ENCODE results near the gene ANKS3.
"Not testable (repeated sequence)": the region's sequence is repeated elsewhere in the genome, so short reads cannot be mapped to it uniquely, and the experiment has no call there.

ANKS3 gene

DNA sequence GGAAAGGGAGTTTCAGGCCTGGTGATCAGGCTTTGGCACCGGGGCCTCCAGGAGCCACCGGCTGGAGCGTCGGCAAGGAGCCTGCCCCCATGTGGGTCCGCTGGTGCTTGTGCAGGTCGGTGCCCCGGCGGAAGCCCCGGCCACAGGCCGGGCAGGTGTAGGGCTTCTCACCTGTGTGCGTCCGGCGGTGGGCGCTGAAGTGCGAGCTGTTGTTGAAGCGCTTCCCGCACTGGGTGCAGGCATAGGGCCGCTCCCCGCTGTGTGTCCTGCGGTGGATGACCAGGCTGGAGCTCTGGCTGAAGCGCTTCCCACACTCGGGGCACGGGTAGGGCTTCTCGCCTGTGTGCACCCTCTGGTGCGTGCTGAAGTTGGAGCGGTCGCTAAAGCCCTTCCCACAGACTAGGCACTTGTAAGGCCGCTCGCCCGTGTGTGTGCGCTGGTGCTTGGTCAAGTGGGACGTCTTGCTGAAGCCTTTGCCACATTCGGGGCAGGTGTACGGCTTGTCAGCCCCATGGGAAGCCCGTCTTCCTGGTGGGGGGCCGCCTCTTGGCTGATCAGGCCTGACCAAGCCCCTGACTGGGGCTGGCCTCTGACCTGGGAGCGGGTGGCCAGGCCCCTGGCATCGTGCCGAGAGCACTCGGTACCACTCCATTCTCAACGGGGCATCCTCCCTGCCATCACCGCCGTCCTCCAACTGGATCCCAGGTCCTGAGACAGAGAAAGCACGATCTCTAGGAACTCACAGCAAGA, 18.5 kb upstream of the ANKS3 start:
- no peak for DNase-seq

DNA sequence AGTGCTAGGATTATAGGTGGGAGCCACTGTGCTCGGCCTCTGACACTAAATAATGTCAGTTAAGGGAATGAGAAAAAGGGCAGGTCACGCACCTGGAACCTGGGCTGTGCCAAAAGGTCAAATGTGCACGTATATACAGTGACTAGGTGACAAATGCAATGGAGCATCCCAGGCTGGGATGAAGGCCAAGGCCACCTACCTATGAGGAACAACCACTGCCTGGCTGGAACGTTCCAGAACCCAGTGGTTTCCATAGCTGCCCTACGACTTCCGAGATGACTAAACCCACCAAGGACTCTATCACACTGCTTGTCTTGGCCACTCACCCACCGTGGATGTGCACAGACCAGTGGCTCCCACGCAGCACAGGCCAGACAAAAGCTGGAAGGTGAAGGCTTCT, 16.8 kb upstream of the ANKS3 start:
- DNase-seq, result no peak

DNA sequence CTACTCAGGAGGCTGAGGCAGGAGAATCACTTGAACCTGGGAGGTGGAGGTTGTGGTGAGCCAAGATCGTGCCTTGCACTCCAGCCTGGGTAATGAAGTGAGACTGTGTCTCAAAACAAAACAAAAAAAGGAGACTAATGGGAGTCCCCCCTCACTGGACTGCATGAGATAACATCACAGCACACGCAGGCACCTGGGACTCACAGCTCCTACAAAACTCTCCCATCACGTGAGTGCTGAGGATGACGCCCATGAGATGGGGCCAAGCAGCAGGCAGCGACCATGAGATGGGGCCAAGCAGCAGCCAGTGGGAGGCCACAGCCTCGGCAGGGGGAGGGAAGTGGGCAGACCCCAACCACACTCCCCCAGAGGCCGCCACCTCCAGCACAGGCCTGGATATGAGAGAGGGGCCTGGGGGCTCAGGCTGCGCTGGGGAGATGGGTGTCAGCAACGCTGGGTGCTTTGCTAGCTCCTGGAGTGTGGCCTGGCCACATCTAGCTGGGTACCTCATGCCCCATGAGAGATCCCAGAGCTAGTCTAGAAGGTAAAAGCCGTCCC, 15.7 kb upstream of the ANKS3 start:
- DNase-seq, result no peak

DNA sequence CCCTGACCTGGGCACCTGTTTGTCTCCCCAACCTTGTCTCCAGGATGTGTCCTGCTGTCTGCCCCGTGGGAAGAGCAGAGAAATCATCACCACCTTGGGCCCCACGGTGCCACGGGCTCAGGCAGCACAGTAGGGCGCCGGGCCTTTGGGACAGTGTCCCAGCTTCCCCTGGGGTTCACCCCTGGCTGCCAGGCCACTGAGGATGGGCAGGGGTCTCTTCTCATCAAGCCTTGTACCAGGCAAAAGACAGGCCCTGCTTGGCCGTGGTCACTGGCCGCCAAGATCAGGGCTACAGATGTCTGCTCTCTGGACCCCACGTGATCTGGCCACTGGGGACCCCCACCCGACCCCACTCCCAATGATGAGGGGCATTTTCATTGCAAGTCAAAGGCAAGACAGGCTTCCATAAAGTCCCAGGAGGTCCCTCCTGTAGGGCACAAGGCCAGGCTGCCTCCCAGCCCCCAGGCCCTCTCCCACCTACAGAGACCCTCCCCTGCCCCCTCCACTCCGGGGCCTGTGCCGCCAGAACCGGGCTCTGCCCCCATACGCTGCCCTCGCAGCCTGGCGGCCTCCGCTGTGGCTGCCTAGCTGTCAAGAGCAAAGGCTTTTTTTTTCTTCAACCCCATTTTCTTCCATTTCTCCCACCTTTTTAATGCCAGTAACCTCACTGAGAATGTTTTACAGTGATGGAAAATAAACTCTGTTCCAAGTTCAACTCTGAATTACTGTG, 14.8 kb upstream of the ANKS3 start:
- DNase-seq, result no peak

DNA sequence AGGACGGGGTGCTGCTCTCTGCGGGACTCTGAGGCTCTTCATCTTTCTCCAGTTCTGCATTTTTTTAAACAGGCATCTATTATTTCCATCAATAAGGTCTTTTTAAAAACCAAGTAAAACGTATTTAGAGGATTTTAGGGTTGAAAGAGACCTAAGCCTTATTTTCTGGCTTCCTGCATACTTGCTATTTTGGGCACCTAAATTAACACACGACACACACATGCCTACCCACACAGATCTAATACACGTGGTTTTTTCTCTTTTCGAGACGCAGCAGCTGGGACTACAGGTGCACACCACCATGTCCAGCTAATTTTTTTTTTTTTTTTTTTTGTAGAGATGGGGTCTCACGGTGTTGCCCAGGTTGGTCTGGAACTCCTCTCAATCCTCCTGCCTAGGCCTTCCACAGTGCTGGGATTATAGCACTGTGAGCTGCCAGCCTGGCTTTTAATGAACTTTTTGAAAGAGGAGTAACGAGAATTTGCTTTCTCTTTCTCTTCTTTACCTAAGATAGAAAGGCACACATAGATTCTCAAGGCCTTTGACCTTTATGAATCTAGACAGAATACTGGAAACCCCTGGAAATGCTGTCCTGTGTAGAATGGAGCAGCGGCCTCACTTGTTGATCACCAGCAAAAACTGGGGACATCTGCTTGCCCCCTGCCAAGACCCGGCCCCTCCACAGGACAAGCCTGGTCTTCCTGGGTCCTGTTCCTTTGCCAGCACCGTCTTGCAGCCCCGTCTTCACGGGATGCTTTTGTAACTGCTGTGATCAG, 14.0 kb upstream of the ANKS3 start:
- no peak for DNase-seq

DNA sequence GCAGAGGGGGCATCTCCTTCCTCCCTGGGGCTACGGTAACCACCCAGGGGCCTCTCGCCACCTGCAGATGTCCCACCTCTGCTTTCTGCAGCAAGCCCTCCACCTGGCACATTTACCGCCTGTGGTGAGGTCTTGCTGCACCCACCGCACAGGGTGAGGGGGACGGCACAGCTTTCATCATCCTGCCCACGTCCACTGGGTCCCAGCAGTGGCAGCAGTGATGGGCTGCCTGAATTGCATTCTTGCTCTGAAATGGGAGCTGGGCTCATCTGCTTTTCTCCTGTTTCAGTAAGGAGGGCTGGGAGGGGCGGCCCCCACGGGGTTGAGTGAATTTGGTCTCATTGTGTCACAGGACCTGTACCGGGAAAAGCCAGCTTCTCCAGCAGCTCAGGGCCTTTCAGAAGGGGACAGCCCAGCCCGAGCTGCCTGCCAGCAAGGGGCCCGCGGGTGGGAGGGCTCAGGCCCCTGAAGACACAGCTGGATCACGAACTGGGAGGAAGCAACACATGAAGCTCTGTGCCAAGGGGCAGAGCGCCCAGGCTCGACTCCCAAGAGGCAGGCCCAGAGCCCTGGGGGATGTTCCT, 13.0 kb upstream of the ANKS3 start:
- DNase-seq, result no peak

DNA sequence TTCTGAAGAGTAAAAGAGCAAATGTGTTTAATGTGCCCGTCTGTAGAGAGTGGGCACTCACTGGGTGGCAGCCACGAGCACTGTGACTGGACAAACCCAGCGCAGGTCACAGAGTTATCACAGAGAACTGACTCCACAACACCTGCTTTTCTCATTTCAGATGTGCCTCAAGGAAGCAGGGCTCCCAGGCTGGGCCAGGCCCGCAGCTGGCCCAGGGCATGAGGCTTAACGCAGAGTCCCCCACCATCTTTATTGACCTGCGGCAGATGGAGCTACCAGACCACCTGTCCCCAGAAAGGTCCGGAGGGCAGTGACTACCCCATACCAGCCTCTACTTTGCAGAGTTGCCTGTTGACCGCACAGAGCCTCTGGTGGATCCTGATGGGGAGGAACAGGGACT, 12.1 kb upstream of the ANKS3 start:
- DNase-seq, result no peak

DNA sequence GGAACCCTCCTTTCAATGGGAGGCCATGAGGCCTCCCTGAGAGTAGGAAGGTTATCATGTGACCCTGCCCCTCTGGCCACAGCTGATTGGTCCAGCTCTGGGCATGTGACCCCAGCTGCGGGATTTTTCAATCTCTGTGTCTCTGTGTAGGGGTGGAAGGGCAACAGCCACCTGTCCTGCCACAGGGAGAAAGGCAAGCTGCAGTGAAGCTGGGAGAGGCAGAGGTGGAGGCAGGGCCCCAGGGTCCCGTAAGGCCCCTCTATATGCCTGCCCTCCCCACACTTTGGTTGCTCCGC, 11.2 kb upstream of the ANKS3 start:
- DNase-seq, result no peak

DNA sequence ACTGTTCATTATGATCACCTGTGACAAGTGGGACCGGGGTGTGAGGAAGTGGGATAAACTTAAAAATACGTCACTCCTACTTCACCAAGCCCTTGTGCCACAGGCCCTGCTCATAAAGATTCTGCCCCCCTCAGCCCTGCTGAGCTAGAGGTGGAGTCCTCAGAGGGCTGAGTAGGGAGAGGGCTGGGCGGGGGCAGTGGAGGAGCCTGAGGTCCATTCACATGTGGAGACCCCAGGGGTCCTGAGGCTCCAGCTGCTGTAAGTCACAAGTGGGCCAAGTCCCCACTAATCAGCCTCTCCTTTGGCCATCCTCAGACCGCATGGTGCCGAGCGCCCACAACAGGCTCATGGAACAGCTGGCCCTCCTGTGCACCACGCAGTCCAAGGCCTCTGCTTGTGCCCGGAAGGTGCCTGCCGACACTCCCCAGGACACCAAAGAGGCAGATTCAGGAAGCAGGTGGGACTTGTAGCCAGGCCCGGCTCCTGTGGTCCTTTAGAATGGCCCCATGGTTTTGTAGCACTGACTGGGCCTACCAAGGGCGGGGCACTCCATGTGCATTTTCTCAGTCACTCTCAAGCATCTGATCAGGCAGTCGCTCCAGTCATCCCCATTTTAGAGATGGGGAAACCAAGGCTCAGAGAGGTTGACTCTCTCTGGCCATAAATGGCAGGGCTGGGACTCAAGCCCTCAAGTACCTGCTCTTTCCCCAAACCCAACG, 10.6 kb upstream of the ANKS3 start:
- DNase-seq, result no peak

DNA sequence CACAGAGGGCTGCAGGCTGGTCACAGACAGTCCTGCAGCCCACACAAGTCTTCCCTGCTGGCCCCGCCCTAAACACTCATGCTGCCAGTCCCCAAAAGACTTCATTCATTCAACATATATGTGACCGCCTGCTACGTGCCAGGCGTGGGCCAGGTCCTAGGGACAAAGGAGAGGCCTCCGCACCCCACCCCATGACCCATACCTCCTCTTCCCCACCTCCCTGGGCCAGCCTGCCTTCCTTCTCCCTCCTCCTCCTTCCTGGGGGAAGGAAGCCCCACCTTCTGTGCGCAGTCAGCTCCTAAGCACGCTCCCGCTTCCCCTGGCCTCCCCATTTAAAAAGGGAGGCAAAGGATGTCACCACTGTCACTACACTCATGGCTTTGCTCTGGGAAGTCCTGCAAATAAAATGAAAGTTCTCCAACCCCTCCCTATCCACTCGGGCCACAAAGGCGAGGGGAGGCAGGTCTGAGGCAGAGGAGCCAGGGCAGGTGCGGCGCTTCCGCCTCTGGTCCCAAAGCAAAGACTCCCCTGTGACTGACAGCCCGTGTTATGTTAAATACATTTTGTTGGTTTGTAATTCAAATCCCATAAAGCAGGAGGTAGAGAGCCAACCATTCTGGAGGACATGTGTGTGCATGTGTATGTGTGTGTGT, 9.3 kb upstream of the ANKS3 start:
- DNase-seq, result no peak

DNA sequence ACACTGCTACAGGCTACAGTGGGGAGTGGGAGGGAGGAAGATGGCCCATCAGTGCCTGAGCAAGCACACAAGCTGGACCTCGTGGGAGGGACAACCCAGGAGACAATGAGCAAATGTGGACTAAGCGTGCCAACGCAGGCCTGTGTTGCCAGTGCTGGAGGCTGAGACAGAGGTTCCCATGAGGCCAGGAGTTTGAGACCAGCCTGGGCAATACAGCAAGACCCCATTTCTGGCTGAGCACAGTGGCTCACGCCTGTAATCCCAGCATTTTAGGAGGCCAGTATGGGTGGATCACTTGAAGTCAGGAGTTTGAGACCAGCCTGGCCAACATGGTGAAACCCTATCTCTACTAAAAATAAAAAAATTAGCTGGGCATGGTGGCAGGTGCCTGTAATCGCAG, 4.3 kb upstream of the ANKS3 start:
- not testable (repeated sequence) for DNase-seq

DNA sequence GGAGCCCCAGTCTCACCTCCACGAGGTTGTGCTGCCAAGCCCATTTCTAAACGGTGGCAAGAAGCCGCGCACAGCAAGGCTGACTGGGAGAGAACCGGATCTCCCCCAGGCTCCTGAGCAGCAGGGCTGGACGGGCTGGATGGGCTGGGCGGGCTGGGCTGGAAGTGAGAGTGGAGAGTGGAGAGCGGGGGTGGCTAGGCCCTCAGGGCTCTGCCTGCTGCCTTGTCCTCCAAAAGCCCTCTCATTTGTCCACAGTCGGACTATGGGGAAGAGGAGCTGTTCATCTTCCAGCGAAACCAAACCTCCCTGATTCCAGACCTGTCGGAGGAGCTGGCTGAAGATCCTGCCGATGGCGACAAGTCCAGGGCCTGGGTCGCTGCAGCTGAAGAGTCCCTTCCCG, 3.5 kb upstream of the ANKS3 start:
- DNase-seq, result no peak

DNA sequence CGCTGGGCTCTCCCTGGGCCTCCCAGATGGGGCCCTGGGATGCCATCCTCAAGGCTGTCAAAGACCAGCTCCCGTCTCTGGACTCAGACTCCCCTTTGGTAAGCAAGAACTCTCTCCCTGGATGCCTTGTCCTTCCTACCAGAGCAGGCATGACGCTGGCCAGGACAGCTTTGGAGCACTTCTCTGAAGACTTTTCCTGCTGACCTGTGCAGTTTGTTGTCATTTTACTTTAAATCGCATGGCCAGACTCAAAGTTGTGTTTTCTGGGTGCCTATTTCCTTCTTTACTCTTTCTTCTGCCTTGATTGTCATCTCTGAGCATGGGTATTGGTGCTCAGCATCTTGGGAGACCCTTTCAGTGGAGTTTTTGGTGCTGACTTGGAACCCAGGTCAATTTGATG, 2.5 kb upstream of the ANKS3 start:
- no peak for DNase-seq

DNA sequence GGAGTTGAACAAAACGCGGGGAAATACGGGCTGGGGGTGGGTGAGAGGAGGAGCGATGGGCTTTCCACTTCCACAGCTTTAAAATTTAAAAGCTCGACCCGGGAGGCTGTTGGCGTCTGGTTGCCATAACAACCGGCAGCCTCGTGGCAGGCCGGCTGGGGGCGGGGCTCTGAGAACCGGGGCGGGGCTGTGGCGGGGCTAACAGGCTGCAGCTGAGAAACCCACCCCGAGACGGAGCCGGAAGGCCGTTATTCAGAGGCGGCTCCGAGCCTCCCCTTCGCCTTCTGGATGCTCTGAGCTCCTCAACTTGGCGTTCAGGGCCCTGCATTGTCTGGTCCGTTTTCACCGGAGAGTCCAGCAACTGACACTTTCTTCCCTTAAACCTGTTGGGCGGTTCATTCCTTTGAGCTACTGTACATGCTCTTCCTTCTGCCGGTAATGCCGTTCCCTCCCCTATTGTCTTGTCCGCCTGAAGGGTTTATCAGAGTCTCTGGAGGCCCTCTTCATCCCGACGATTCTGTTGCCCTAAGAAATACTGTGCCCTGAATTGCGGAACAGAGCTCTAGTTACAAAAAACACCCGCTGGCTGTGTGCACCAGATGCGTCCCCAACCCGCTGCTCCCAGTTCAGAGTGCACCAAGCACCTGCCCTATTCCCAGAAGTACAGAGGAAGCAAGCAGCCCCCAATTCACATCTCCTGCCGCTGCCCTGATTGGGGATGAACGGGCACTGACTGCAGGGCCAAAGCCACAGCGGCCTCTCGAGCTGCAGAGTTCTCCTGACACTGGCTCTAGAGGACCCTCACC, 862 bp upstream of the ANKS3 start:
- peak; percentile 90 for DNase-seq

DNA sequence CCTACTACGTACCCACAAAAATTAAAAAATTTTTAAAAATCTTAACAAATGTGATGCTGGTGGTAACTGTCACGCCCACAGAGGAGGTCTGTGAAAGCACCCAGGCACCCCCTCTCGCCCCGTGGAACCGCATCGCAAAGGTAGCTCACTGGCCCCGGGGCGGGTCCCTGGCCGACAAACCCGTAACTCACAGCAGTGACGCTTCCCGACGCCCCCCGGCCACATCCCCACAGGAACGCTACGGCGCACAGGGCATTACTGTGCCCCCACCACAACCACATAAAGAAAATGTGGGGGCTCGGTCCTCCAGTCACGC, 366 bp downstream of the ANKS3 start:
- DNase-seq, result no peak

DNA sequence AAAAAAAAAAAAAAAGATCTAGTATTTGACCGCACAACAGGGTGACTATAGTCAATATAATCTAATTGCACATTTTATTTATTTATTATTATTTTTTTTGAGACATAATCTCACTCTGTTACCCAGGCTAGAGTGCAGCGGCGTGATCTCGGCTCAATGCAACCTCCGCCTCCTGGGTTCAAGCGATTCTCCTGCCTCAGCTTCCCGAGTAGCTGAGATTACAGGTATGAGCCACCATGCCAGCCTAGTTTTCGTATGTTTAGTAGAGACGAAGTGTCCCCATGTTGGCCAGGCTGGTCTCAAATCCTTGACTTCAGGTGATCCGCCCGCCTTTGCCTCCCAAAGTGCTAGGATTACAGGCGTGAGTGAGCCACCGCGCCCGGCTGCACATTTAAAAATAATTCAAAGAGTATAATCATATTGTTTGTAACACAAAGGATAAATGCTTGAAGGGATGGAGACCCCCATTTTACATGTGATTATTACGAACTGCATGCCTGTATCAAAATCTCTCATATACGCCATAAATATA, 794 bp downstream of the ANKS3 start:
- DNase-seq, result no peak

DNA sequence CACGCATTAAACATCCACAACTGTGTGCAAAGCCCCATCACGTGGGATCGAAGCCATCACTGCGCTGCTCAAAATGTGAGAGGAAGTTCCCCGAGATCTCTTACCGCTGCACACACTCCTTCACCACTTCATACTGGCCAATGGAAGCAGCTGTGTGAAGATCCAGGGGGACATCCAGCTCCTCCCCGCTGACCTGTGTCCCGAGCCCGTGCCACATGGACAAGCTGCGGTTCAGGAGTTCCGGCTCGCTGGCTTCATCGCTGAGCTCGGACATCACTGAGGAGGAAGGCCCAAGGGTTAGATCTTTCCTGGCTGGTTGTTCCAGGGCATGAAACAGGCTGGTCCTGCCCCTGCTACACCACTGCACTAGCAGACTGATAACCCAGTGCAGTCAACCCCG, 4.2 kb downstream of the ANKS3 start:
- DNase-seq, result no peak

DNA sequence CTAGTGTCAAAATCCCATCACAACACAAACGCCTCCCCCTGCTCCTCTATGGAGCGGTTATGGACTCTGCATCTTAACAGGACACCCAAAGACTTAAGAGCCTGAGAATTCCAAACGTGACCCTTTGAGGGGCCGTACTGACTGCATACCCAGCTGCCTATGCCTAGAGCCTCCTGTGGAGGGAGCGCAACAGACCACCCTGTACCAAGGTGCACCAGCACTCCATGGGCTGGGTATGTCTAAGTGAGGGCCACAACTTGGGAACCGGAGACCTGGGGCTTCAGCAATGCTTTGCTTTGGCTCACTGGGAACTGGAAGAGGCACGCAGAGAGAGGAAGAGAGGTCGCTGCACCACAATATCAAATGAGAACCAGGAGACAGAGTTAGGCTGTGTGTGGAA, 5.4 kb downstream of the ANKS3 start:
- DNase-seq, result no peak

DNA sequence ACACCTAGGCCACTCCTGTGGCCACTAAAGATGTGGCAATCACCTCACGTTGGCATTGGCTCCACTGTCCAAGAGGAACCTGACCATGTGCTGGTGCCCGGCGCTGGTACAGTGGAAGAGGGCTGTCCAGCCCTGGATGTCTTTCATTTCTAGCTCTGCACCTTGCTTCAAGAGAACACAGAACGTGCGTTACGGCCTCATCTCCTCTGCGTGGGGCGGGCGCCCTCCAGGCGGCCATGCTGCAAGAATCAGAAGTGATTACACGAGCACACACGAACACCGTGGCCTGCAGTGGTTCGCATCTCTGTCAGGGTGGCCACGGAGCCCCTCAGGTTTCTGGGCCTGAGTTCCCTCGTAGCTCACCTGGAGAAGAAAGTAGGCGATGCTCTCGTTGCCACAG, 7.5 kb downstream of the ANKS3 start:
- DNase-seq, result no peak

DNA sequence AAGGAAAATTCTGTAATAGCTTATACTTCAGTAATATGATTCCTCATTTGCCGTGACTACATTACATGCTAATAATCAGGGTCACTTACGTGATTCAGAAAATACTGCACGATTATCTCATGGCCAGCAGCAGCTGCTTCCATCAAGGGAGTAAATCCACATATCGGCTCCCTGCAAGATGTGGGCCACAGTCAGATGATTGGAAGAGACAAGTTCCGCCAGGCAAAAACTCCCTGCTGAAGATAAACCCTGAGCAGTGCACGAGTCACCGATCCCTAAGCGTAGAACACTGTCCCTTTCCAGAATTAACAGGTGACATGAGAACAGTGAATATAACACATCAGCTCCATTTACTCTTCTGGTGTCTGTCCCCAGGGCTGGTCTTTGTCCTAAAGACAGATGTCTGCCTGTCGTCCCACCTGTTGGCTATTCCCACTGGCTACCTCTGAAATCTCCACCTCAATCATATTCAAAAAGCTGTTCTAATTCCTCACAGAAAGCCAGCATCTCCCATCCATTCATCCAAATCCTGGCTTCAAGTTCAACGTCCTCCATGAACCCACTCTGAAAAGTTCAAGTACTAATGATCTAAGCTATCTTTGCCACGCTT, 9.3 kb downstream of the ANKS3 start:
- no peak for DNase-seq
